Neural cell (in vitro differentiated cells): ENCODE measurements around the gene P3H1.

Experiments used
- CTCF ChIP-seq: fragments of 450-650 bp; IDR thresholded peaks from 2 replicates; pipeline ENCODE4 v1.5.1; 2014; ENCODE audit warnings: antibody characterized with exemption, mild to moderate bottlenecking, moderate library complexity; ENCODE audit not compliant: poor library complexity, severe bottlenecking
- EP300 ChIP-seq: fragments of 450-650 bp; conservative IDR thresholded peaks from 2 replicates; pipeline ENCODE4 v1.6.1; 2014; ENCODE audit warnings: antibody characterized with exemption, mild to moderate bottlenecking, moderate library complexity; ENCODE audit not compliant: poor library complexity, severe bottlenecking
- EZH2 ChIP-seq: fragments of 200-600, 300-800 bp; shearing (Covaris generic), sonication (generic); IDR thresholded peaks from 2 replicates; pipeline ENCODE4 v1.6.1; 2014; ENCODE audit warnings: antibody characterized with exemption, low read length, borderline replicate concordance, mild to moderate bottlenecking; ENCODE audit not compliant: insufficient read depth, poor library complexity, severe bottlenecking
- POLR2AphosphoS5 ChIP-seq: IDR thresholded peaks from 2 replicates; pipeline ENCODE4 v1.6.1; 2012
- RAD21 ChIP-seq: fragments of 450-650 bp; conservative IDR thresholded peaks from 2 replicates; pipeline ENCODE4 v1.6.1; 2014; ENCODE audit warnings: antibody characterized with exemption, mild to moderate bottlenecking, moderate library complexity
- TAF1 ChIP-seq: IDR thresholded peaks from 2 replicates; pipeline ENCODE4 v1.6.1; 2012; ENCODE audit warnings: low read depth
- TF ChIP-seq, protein P1 (sequence below): IDR thresholded peaks from 2 replicates; pipeline ENCODE4 v1.6.1; 2012; ENCODE audit warnings: borderline replicate concordance

GRCh38 chr1:42730988-42731387, 35.8 kb downstream of the P3H1 start:
- no peak for TF ChIP-seq POLR2AphosphoS5
- TF ChIP-seq CTCF: no peak
- TF ChIP-seq RAD21: no peak
- TF ChIP-seq EZH2: no peak
- TF ChIP-seq, protein P1, sequence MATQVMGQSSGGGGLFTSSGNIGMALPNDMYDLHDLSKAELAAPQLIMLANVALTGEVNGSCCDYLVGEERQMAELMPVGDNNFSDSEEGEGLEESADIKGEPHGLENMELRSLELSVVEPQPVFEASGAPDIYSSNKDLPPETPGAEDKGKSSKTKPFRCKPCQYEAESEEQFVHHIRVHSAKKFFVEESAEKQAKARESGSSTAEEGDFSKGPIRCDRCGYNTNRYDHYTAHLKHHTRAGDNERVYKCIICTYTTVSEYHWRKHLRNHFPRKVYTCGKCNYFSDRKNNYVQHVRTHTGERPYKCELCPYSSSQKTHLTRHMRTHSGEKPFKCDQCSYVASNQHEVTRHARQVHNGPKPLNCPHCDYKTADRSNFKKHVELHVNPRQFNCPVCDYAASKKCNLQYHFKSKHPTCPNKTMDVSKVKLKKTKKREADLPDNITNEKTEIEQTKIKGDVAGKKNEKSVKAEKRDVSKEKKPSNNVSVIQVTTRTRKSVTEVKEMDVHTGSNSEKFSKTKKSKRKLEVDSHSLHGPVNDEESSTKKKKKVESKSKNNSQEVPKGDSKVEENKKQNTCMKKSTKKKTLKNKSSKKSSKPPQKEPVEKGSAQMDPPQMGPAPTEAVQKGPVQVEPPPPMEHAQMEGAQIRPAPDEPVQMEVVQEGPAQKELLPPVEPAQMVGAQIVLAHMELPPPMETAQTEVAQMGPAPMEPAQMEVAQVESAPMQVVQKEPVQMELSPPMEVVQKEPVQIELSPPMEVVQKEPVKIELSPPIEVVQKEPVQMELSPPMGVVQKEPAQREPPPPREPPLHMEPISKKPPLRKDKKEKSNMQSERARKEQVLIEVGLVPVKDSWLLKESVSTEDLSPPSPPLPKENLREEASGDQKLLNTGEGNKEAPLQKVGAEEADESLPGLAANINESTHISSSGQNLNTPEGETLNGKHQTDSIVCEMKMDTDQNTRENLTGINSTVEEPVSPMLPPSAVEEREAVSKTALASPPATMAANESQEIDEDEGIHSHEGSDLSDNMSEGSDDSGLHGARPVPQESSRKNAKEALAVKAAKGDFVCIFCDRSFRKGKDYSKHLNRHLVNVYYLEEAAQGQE: no peak
- no peak for TF ChIP-seq TAF1
- TF ChIP-seq EP300: no peak
